HuH-7.5 (cell line): ENCODE measurements around the gene RPS17.

Experiments
- DNase-seq: peaks from one replicate; pipeline ENCODE4 v3.0.0; 2011; ENCODE audit warnings: low spot score

Gene RPS17

GRCh38 chr15:82540055-82540983, at the start of gene RPS17:
Gene RPS17, minus strand, starts transcription at chr15:82540457. Its CDS starts 29 bp downstream, at chr15:82540428.
- peak; percentile 97 for DNase-seq

- DNase-seq, result no peak
These were observed 47.5 kb upstream of the RPS17 start for GRCh38 chr15:82587805-82588204.

GRCh38 chr15:82585072-82585471, 44.8 kb upstream of the RPS17 start:
- DNase-seq, result no peak

- DNase-seq, result no peak
These were observed 40.5 kb upstream of the RPS17 start for GRCh38 chr15:82580713-82581112.

- DNase-seq, result no peak
These were observed 35.1 kb upstream of the RPS17 start for GRCh38 chr15:82575335-82575734.

- no peak for DNase-seq
These were observed 32.7 kb upstream of the RPS17 start for GRCh38 chr15:82572986-82573385.

GRCh38 chr15:82572311-82572710, 32.1 kb upstream of the RPS17 start:
- no peak for DNase-seq

- no peak for DNase-seq
These were observed 31.5 kb upstream of the RPS17 start for GRCh38 chr15:82571722-82572222.

GRCh38 chr15:82570721-82571508, 30.7 kb upstream of the RPS17 start:
- no peak for DNase-seq

GRCh38 chr15:82569834-82570233, 29.6 kb upstream of the RPS17 start:
- no peak for DNase-seq

- no peak for DNase-seq
These were observed 28.7 kb upstream of the RPS17 start for GRCh38 chr15:82568986-82569385.

- DNase-seq, result no peak
These were observed 27.4 kb upstream of the RPS17 start for GRCh38 chr15:82567661-82568060.

- no peak for DNase-seq
These were observed 26.4 kb upstream of the RPS17 start for GRCh38 chr15:82566690-82567089.

GRCh38 chr15:82558502-82558901, 18.2 kb upstream of the RPS17 start:
- DNase-seq, result no peak

- no peak for DNase-seq
These were observed 16.2 kb upstream of the RPS17 start for GRCh38 chr15:82556315-82557035.

- no peak for DNase-seq
These were observed 14.6 kb upstream of the RPS17 start for GRCh38 chr15:82554849-82555248.

GRCh38 chr15:82554351-82554750, 14.1 kb upstream of the RPS17 start:
- DNase-seq, result no peak

GRCh38 chr15:82553846-82554245, 13.6 kb upstream of the RPS17 start:
- no peak for DNase-seq

- no peak for DNase-seq
These were observed 12.6 kb upstream of the RPS17 start for GRCh38 chr15:82552861-82553260.

- no peak for DNase-seq
These were observed 11.5 kb upstream of the RPS17 start for GRCh38 chr15:82551646-82552247.

- DNase-seq, result no peak
These were observed 9.0 kb upstream of the RPS17 start for GRCh38 chr15:82549199-82549665.

GRCh38 chr15:82548700-82549099, 8.4 kb upstream of the RPS17 start:
- no peak for DNase-seq
